ENCODE results near the gene SUPT5H. TPM values are rescaled to one million over a fixed set of nuclear protein-coding genes. Genes with fewer than 3 reads are reported as not detected.
A peak's percentile ranks its signal among the peaks of the same experiment; 100 is the strongest.

SUPT5H gene
- total RNA-seq, 1 experiment from 2014 or later, result 171 TPM

- Mint-ChIP-seq H3K4me1 (ENCODE audit: low read depth, unreplicated experiment) (peaks cover 16% of the 10 kb centered on the region), H3K27ac (ENCODE audit: unreplicated experiment) (no peak overlapping the region), H3K27me3 (ENCODE audit: insufficient read depth, unreplicated experiment) (peaks cover 16% of the 10 kb centered on the region), H3K4me3 (ENCODE audit: unreplicated experiment) (no peak overlapping the region), H3K9me3 (ENCODE audit: unreplicated experiment) (no peaks in the 10 kb centered on the region), H3K36me3 (ENCODE audit: insufficient read depth, unreplicated experiment) (peaks cover 19% of the 10 kb centered on the region)
- H3K4me3 ChIP-seq (ENCODE audit: low read depth, low read length), result no peak overlapping the region
- TF ChIP-seq, protein P1, sequence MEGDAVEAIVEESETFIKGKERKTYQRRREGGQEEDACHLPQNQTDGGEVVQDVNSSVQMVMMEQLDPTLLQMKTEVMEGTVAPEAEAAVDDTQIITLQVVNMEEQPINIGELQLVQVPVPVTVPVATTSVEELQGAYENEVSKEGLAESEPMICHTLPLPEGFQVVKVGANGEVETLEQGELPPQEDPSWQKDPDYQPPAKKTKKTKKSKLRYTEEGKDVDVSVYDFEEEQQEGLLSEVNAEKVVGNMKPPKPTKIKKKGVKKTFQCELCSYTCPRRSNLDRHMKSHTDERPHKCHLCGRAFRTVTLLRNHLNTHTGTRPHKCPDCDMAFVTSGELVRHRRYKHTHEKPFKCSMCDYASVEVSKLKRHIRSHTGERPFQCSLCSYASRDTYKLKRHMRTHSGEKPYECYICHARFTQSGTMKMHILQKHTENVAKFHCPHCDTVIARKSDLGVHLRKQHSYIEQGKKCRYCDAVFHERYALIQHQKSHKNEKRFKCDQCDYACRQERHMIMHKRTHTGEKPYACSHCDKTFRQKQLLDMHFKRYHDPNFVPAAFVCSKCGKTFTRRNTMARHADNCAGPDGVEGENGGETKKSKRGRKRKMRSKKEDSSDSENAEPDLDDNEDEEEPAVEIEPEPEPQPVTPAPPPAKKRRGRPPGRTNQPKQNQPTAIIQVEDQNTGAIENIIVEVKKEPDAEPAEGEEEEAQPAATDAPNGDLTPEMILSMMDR (IDR thresholded peaks at IDR 0.05; ENCODE audit: insufficient read depth in 1 of 2, low read depth in 1 of 2, low read length in 1 of 2, severe bottlenecking in 1 of 2, unreplicated experiment in 1 of 2), result no peak
- H3K4me1 ChIP-seq, result 0 out of 2 replicates have a peak, but pooled peaks cover 7% of the 10 kb centered on the region
- no peaks in the 10 kb centered on the region for H3K36me3 ChIP-seq (ENCODE audit: control insufficient read depth, insufficient read depth, low read length)
- intact Hi-C loops (cut with micrococcal nuclease; ENCODE audit: unreplicated experiment), result no loop called here
- DNase-seq, result no peak
- POLR2A ChIA-PET, result interaction anchor here (2.4 kb wide), 1 partner anchor 60 kb away, joined by 13 read pairs; the partner anchor contains the start of gene RPS16
- H3K9me3 ChIP-seq, result no peaks in the 10 kb centered on the region
- peaks cover 1% of the 10 kb centered on the region for H3K27me3 ChIP-seq (replicated peaks; ENCODE audit: control insufficient read depth, insufficient read depth, low read length)
- CTCF ChIA-PET, result interaction anchor here (1.0 kb wide), 1 partner anchor 42 kb away, joined by 3 read pairs; no protein-coding TSS in a partner anchor
- no TSS peak for BruUV-seq (replicated peaks)
These were observed 50.7 kb downstream of the SUPT5H start for GRCh38 chr19:39496063-39496462.

DNA sequence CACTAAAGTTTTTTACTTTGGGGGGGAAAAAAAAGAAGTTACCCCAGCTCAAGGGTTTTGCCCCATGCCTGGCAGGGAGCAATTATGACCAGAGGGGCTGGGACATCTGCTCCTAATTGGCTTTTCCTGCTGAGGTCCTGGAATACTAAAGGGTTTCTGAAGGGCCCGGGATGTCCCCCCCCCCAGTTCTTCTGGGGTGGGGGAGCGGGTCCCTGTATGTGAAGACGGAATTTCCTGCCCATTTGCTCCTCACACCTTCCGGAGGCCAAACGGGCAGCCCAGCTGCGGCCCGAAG, 52.3 kb downstream of the SUPT5H start:
- H3K4me3 ChIP-seq (ENCODE audit: low read depth, low read length), result no peak overlapping the region; the same call in 1 of the 2 replicates

GRCh38 chr19:39497996-39498797, 52.8 kb downstream of the SUPT5H start:
- Histone ChIP-seq H3K4me1 (peaks cover 17% of the 10 kb centered on the region), H3K27me3 (replicated peaks; ENCODE audit: control insufficient read depth, insufficient read depth, low read length) (peaks cover 1% of the 10 kb centered on the region), H3K9me3 (no peaks in the 10 kb centered on the region), H3K36me3 (ENCODE audit: control insufficient read depth, insufficient read depth, low read length) (no peaks in the 10 kb centered on the region), H3K4me3 (ENCODE audit: low read depth, low read length) (peak overlapping the region; percentile 35)
- intact Hi-C loops (cut with micrococcal nuclease; ENCODE audit: unreplicated experiment), result loop anchor here (1.0 to 2.0 kb wide), 3 partner anchors 24 to 43 kb away; partner anchors contain the start of genes EID2 and EID2B
- peak; percentile 71 to 84 for DNase-seq
- Mint-ChIP-seq H3K9me3 (ENCODE audit: unreplicated experiment) (no peaks in the 10 kb centered on the region), H3K27ac (ENCODE audit: unreplicated experiment) (no peak overlapping the region), H3K27me3 (ENCODE audit: insufficient read depth, unreplicated experiment) (peaks cover 16% of the 10 kb centered on the region), H3K4me1 (ENCODE audit: low read depth, unreplicated experiment) (peaks cover 16% of the 10 kb centered on the region), H3K36me3 (ENCODE audit: insufficient read depth, unreplicated experiment) (peaks cover 7% of the 10 kb centered on the region), H3K4me3 (ENCODE audit: unreplicated experiment) (peak overlapping the region; percentile 85)
- no TSS peak for BruUV-seq (replicated peaks)
- ChIA-PET CTCF (interaction anchor here (0.6 to 2.1 kb wide), 27 partner anchors 9 to 1597 kb away, joined by 3 to 21 read pairs (median 5); partner anchors contain the start of genes EID2, EID2B, RPS16 and SUPT5H), POLR2A (interaction anchor here (0.6 to 1.2 kb wide), 5 partner anchors 18 to 1565 kb away, joined by 4 to 13 read pairs (median 6); partner anchors contain the start of gene RPS16)
- TF ChIP-seq, protein P1 (IDR thresholded peaks at IDR 0.05; ENCODE audit: insufficient read depth in 1 of 2, low read depth in 1 of 2, low read length in 1 of 2, severe bottlenecking in 1 of 2, unreplicated experiment in 1 of 2), result peak; percentile 61 to 80

More for the DNA sequence above, 52.3 kb downstream of the SUPT5H start:
- peaks cover 12% of the 10 kb centered on the region for H3K36me3 Mint-ChIP-seq (ENCODE audit: insufficient read depth, unreplicated experiment)
- H3K36me3 ChIP-seq (ENCODE audit: control insufficient read depth, insufficient read depth, low read length), result no peaks in the 10 kb centered on the region
- BruUV-seq (replicated peaks), result no TSS peak
- H3K4me3 Mint-ChIP-seq (ENCODE audit: unreplicated experiment), result peak overlapping the region; percentile 85
- no peaks in the 10 kb centered on the region for H3K9me3 Mint-ChIP-seq (ENCODE audit: unreplicated experiment)
- H3K27me3 Mint-ChIP-seq (ENCODE audit: insufficient read depth, unreplicated experiment), result peaks cover 16% of the 10 kb centered on the region
- no peak for DNase-seq
- H3K27ac Mint-ChIP-seq (ENCODE audit: unreplicated experiment), result no peak overlapping the region
- POLR2A ChIA-PET, result interaction anchor here (0.7 to 1.2 kb wide), 3 partner anchors 17 to 472 kb away, joined by 4 to 13 read pairs (median 4); partner anchors contain the start of gene RPS16
- H3K9me3 ChIP-seq, result no peaks in the 10 kb centered on the region
- CTCF ChIA-PET, result interaction anchor here (0.6 to 2.1 kb wide), 21 partner anchors 9 to 1597 kb away, joined by 3 to 20 read pairs (median 5); partner anchors contain the start of genes EID2, EID2B, RPS16 and SUPT5H
- H3K4me1 ChIP-seq, result peaks cover 11% of the 10 kb centered on the region
- H3K4me1 Mint-ChIP-seq (ENCODE audit: low read depth, unreplicated experiment), result peaks cover 16% of the 10 kb centered on the region
- TF ChIP-seq, protein P1 (IDR thresholded peaks at IDR 0.05; ENCODE audit: insufficient read depth in 1 of 2, low read depth in 1 of 2, low read length in 1 of 2, severe bottlenecking in 1 of 2, unreplicated experiment in 1 of 2), result no peak
- intact Hi-C loops (cut with micrococcal nuclease; ENCODE audit: unreplicated experiment), result loop anchor here (1.0 kb wide), 1 partner anchor 23 kb away; no protein-coding TSS in a partner anchor
- H3K27me3 ChIP-seq (replicated peaks; ENCODE audit: control insufficient read depth, insufficient read depth, low read length), result peaks cover 1% of the 10 kb centered on the region

All from Caco-2 (cell line).